Endothelial cell of umbilical vein (primary cell): Measurements from ENCODE around the gene KCNJ18.
"Not testable (repeated sequence)": the region's sequence is repeated elsewhere in the genome, so short reads cannot be mapped to it uniquely, and the experiment has no call there.

ENCODE experiments used
- CTCF ChIP-seq, 2 donors: IDR thresholded peaks; 1 replicate in 1 of 2; 2 replicates in 1 of 2; pipeline ENCODE4 v1.5.1; 2011; ENCODE audit warnings: low read length in 2 of 2, mild to moderate bottlenecking in 2 of 2, moderate library complexity in 2 of 2, control low read depth in 1 of 2, inconsistent platforms in 1 of 2, low read depth in 1 of 2; ENCODE audit not compliant: insufficient read depth in 1 of 2; ENCODE audit errors: extremely low read depth in 1 of 2
- EZH2 ChIP-seq: IDR thresholded peaks from 2 replicates; pipeline ENCODE4 v1.6.1; 2012; ENCODE audit warnings: borderline replicate concordance, low read depth, mild to moderate bottlenecking, moderate library complexity, low read length, inconsistent platforms; ENCODE audit not compliant: severe bottlenecking
- JUN ChIP-seq: IDR thresholded peaks from 2 replicates; pipeline ENCODE4 v1.6.1; 2011; ENCODE audit warnings: borderline replicate concordance, low read depth; ENCODE audit not compliant: insufficient read length, insufficient read depth
- MYC ChIP-seq: IDR thresholded peaks from one replicate; pipeline ENCODE4 v1.6.1; 2011; ENCODE audit warnings: mild to moderate bottlenecking, low read depth, low read length
- POLR2A ChIP-seq: IDR thresholded peaks from 2 replicates; pipeline ENCODE4 v1.6.1; 2012; ENCODE audit warnings: low read depth, mild to moderate bottlenecking, control low read depth, low read length
- POLR2AphosphoS5 ChIP-seq: IDR thresholded peaks from 2 replicates; pipeline ENCODE4 v1.6.1; 2012; ENCODE audit warnings: low read depth, mild to moderate bottlenecking, control low read depth, low read length, moderate library complexity; ENCODE audit not compliant: insufficient read depth

GRCh38 chr17:21718971-21719370, 26.6 kb downstream of the KCNJ18 start:
- TF ChIP-seq POLR2A; CTCF (IDR thresholded peaks at IDR 0.05; ENCODE audit: extremely low read depth in 1 of 2, insufficient read depth in 1 of 2, low read depth in 1 of 2, low read length in 2 of 2); POLR2AphosphoS5; JUN; EZH2; MYC: not testable (repeated sequence)
